NCI-H82 (cell line): ENCODE data around the gene PKD1.

ENCODE experiments used
- DNase-seq: peaks from one replicate; lab custom pipeline; 2025; lab: John Stamatoyannopoulos, UW

The PKD1 gene

GRCh38 chr16:2074071-2074470 lies 61.6 kb downstream of the PKD1 start:
- no peak for DNase-seq

GRCh38 chr16:2072926-2073325 lies 62.8 kb downstream of the PKD1 start:
- no peak for DNase-seq

GRCh38 chr16:2071454-2072202 lies 64.1 kb downstream of the PKD1 start:
- no peak for DNase-seq

- DNase-seq, result no peak
These were observed 64.9 kb downstream of the PKD1 start for GRCh38 chr16:2070576-2071453.

GRCh38 chr16:2066139-2066538 lies 69.6 kb downstream of the PKD1 start:
- no peak for DNase-seq

- no peak for DNase-seq
These were observed 71.2 kb downstream of the PKD1 start for GRCh38 chr16:2064368-2064945.

- no peak for DNase-seq
These were observed 71.8 kb downstream of the PKD1 start for GRCh38 chr16:2063861-2064260.

GRCh38 chr16:2062801-2063200 lies 72.9 kb downstream of the PKD1 start:
- no peak for DNase-seq

GRCh38 chr16:2061526-2061925 lies 74.2 kb downstream of the PKD1 start:
- no peak for DNase-seq

GRCh38 chr16:2061023-2061422 lies 74.7 kb downstream of the PKD1 start:
- DNase-seq, result no peak

GRCh38 chr16:2060346-2060745 lies 75.4 kb downstream of the PKD1 start:
- DNase-seq, result no peak

- DNase-seq, result no peak
These were observed 76.8 kb downstream of the PKD1 start for GRCh38 chr16:2058872-2059271.

- DNase-seq, result no peak
These were observed 77.3 kb downstream of the PKD1 start for GRCh38 chr16:2058420-2058819.

- DNase-seq, result no peak
These were observed 78.3 kb downstream of the PKD1 start for GRCh38 chr16:2057438-2057837.

GRCh38 chr16:2056681-2057407 lies 78.9 kb downstream of the PKD1 start:
- DNase-seq, result peak; percentile 28

GRCh38 chr16:2056077-2056476 lies 79.6 kb downstream of the PKD1 start:
- peak; percentile 15 for DNase-seq

GRCh38 chr16:2054543-2055245 lies 81.0 kb downstream of the PKD1 start:
- no peak for DNase-seq

GRCh38 chr16:2053897-2054296 lies 81.8 kb downstream of the PKD1 start:
- DNase-seq, result no peak

- no peak for DNase-seq
These were observed 82.5 kb downstream of the PKD1 start for GRCh38 chr16:2053211-2053610.

GRCh38 chr16:2048116-2048543 lies 87.6 kb downstream of the PKD1 start:
- DNase-seq, result no peak

GRCh38 chr16:2047330-2048115 lies 88.2 kb downstream of the PKD1 start, which contains the start of the genes NTHL1 and TSC2:
Gene NTHL1 (minus strand): TSS chr16:2047834. CDS start chr16:2047823, 11 bp downstream.
Gene TSC2 (plus strand): TSS chr16:2047985. CDS start chr16:2048616, 631 bp downstream.
- DNase-seq, result peak; percentile 97
